SHP77 treated with DMSO at 0.1 percent for 48 hours (cell line): Measurements from ENCODE around the gene NDST3.
"Not testable (repeated sequence)": the region's sequence is repeated elsewhere in the genome, so short reads cannot be mapped to it uniquely, and the experiment has no call there.

Source experiments
- DNase-seq: peaks from one replicate; lab custom pipeline; 2025; lab: John Stamatoyannopoulos, UW

The NDST3 gene

DNA sequence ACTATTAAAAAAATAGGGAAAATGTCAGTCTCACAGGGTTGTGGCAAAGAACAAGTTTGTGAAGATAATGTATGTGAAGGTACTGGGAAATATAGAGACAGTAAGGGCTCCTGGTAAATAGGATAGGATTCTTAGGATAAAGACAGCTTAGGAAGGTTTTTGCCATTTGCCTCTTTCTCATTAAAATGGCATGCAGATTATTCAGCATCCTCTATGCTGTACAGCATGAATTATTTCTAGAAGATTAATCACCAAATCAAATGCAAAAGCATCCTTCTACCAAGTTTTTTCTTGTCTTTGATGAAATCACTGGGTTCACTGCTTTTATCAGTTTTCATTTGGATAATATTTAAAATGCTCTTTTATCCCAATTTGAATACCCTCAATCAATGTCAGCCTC, 142.8 kb downstream of the NDST3 start:
- DNase-seq: no peak

DNA sequence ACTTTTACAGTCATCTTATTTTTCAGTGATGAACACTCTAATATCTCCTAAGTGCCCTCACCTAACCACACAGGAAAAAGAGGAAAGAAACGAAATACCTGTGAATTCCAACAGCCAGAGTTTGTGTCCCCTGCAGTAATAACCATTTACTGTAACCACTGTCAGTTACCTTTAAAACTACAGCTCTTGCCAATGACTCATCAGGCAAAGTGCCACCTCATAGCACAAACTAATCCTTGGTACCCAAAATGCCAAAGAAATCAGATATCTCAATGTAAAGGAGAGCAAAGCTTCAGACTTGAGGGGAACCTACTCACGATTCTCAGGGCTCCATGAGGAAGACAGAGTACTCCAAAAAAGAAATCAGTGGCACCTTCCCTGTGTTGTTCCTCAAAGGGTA, 146.5 kb downstream of the NDST3 start:
- no peak for DNase-seq

DNA sequence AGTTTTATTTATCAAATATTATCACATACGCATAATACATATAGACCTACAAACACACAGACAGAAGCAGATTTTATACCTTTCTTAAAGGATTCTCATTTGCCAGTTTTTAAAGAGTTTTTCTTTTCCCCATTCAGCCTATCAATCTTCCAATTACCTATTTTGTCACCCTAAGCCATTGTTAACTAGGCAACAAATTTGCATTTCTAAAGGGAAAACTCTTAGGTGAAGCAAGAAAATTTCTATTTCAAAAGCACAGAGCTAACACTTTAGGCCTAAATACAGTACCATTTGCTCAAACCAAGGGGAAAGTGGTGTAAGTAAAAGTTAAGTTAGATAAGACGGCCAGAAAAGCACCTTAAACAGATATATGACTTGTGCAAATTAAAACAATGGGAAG, 156.6 kb downstream of the NDST3 start:
- DNase-seq: no peak

DNA sequence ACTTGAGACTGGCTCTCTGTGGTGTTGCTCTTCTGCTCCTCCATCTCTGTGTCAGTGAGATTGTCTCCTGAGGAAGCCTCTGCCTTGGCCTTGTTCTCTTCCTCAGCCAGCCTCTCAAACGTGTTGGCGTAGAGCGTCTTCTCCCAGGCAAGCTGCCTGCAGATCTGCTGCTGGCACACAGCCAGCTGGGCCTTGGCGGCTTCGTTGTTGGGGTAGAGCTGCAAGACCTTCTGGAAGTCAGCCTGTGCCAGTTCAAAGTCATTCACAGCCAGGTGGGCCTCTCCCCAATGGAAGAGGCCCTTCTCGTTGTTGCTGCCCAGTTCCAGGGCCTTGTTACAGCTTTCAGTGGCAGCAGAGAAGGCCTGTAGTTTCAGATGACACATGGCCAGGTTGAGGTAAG, 159.1 kb downstream of the NDST3 start:
- DNase-seq: no peak

DNA sequence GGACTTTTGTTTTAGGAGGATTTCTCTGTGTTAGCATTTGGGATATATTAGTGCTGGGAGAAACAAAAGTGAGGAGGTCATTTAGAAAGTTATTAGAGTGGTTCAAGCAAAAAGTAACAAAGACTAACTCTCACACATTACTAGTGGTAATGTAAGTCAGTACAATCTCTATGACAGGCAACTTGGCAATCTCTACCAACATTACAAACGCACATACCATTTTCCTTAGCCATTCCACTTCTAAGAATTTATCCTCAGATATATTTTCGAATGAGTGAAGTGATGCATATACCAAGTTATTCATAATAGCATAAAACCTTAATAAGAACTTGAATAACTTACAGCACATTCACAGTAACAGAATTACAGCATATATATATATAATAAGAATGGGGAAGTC, 172.3 kb downstream of the NDST3 start:
- no peak for DNase-seq

DNA sequence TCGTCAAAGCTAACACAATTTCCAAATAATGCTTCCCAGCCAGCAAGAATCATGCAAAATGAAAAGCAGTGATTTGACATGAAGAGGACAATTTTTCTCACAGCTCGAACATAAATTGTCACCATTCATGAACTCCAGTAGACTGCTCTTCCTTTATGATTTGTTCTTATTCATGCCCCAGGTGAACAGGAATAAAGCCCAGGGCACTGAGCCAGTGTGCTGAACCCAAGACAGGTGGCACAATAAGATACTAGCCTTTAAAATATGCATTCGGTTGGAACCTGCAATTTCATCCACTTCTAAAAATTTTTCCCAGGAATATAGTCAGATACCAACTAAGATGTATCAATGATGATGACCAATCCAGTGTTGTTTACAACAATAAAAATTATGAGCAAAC, 178.8 kb downstream of the NDST3 start:
- DNase-seq: no peak

DNA sequence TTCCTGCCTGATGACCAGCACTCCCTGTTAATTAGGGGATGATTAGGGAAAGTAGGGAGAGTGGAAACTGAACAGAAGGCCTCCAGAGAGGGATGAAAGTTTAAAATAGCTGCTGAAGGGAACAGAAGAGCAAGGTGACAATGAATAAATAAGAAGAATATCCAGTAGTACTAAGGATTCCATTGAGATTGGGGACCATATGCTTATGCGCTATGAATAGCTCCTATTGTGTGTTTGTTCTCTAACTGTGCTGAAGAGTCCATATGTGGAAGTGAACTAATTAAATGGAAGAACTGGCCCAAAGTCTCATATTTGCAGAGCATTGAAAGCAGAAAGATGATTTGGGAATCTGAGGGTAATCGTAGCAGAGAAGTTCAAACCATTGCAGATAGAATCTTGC, 181.5 kb downstream of the NDST3 start:
- no peak for DNase-seq

DNA sequence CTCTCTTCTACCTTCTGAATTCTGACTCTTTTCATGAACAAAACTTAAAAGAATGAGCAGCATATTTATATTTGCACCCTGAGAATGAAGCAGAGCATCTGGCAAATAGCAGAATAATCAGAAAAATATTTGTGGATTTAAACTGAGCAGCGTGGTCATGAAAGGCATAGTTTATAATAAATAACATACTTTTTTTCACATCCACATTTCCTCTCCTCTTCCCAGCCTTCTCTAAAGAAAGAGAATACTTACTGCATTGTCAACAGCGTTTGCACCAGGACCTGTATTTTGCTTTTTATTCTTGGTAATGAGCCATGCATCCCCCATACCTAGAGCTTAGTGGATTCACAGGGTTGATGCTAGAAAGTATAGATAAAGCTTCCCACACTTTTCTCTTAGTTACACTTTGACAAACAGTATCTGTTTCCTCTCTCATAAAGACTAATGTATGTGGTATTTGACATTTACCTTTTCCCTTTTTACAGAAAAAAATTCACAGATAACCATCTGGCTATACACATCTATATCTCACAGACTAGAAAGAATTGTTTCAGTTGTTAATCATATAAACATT, 187.0 kb downstream of the NDST3 start:
- no peak for DNase-seq

DNA sequence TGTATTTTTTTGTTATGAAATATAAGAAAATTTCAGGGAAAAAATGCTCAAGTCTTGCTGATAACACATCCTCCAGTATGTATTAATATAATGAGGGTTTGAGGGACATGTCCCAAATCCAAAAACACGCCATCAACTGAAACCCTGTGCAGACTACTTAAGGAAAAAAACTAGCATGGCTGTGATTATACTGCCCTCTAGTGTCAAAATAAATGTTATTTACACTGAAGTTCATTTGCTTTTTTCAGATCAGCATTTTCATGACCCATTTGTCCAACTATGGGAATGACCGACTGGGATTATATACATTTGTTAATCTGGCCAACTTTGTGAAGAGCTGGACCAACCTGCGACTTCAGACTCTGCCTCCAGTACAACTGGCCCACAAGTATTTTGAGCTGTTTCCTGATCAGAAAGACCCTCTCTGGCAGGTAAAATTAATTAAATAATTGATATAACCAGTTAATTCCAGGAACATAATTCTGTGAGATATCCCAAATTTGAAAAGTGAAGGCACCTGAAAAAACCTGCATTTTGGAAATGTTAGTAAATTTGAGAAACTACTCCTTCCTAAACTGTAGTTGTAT, 190.1 kb downstream of the NDST3 start:
- DNase-seq: no peak

DNA sequence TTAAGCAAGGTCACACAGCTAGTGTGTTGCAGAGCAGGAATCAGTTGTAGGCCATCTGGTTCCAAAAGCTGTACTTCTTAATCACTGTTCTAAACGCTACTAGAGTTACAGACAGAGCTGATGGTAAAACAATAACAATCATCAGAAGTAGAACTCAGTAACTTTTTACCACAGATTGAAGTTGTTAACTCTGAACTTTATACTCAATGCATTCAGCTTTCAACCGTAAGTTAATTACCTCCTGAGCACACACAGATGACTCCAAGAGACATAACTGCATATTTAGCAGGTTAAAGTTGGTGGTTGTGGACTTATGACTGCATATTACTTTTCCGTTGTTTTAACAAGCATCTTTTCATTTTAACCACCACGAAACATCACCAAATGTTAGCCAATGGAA, 191.2 kb downstream of the NDST3 start:
- no peak for DNase-seq

DNA sequence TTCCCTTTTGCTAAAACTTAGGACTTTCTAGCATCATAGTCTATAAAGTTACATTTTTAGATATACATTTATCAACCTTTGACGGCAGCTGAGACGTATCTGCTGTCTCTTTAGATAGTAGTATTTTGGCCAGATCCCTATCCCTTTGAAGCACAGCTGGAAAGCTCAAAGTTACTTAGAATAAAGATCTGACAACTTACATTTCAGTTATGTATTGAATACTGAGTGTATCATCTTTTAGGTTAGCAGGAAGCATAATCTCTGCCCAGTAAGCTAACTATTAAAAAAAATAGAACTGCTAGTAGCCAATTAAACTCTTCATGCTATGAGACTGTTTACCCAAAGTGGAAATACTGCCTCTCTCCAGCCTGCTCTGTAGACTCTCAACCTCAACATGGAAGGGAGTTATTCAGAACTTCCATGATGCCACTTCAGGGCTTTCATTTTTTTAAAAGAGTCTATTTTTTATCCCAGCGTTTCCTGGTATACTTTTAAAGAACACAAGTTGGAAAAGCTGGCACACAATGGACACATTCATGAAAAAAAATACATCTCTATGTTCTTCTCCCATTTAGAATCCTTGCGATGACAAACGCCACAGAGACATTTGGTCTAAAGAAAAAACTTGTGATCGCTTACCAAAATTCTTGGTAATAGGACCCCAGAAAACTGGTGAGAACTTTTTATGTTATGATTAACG, 192.2 kb downstream of the NDST3 start:
- no peak for DNase-seq

DNA sequence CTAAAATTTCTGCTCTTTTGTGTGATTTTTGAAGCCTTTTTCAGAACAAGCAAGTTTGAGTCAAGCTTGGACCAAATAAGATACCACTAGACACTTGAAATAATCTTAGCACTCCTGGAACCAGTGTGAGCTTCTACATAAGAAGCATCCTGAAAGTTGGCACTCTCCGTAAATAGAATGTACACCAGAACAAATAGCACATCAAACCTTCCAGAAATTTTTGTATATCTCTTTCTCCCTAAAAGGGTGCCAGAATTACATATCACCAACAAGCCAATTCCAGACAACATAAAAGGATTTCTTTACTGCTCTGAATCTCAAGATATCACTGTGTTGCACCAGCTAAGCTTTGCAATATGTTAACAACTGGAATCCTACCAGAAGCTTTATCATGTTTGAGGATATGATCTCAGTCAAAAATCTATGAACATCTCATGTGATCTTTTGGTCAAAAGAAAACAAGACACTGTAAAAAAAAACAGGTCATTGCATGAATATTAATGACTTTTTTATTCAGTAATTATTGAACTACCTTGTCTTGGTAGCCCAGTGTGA, 201.4 kb downstream of the NDST3 start:
- DNase-seq: no peak

DNA sequence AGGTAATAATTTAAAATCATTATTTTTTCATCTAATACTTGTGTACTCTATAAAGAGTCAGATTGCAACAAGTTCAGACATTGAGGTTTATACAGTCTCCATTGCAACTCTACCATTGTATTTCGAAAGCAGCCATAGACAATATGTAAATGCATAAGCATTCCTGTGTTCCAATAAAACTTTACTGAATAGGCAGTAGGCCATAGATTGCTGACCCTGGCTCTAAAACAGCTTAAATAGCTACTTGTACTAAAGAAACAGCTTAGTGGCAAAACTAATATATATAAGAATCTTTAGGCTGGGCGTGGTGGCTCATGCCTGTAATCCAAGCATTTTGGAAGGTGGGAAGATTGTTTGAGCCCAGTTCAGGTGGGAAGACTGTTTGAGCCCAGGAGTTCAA, 203.2 kb downstream of the NDST3 start:
- no peak for DNase-seq

DNA sequence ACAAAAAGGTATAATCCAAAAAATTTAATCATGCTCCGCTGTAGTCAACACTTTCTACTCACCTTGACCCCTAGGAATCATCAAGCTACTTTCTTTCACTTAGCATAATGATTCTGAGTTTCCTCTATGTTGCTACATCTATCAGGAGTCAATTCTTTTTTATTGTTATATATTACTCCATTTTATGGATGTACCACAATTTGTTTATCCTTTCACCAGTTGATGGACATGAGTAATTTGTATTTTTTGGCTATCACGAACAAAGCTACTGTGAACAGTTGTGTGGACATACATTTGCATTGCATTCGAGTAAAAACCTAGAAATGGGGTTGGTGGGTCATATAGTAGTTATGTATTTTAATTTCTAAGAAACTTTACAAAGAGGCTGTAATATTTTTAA, 215.6 kb downstream of the NDST3 start:
- DNase-seq: no peak

DNA sequence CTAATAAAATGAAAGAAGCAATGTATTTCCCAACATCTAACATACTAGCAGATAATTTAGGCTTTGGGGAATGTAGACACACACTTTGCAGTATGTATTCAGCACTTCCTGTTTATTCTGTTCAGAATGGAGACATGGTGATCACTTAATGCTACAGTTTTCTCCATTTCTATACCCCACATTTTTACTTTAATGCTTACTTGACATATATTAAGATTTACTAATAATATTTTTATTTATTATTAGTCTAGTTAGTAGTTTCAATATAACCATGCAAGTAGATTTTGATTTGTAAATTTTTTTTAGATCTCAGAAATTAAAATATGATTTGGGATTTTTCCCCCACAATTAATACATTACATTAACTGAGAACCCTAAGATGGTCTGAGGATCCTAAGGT, 220.1 kb downstream of the NDST3 start:
- no peak for DNase-seq

DNA sequence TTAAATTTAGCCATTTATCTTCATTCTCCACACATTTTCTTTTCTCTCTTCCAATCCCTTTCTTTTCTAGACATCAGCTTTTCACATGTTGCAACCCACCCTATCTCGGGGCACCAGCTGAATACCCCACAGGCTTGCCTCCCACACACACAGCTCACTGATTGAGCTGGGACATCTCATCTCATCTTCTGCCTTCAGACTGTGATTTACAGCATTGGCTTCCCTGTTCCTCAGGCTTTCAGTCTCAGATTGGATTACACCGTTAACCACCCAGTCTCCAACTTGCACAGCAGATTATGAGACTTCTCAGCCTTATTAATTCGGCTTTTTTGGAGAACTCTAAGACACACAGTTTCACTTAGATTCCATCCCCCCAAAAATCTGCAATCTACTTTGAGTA, 224.8 kb downstream of the NDST3 start:
- no peak for DNase-seq

DNA sequence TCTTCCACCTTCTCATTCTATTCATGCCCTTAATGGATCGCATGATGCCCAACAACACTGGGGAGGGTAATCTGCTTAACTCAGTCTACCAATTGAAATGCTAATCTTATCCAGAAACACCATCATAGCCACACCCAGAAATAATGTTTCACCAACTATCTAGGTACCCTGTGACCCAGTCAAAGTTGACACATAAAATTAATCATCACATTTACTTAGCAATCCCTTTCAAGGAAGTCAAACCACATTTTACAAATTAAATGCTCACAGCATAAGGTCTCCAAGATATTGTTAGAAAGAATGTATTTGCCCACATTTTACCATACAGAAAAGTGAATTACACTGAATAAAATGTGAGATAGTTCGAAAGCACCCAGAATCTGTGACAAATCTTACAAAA, 226.0 kb downstream of the NDST3 start:
- no peak for DNase-seq

DNA sequence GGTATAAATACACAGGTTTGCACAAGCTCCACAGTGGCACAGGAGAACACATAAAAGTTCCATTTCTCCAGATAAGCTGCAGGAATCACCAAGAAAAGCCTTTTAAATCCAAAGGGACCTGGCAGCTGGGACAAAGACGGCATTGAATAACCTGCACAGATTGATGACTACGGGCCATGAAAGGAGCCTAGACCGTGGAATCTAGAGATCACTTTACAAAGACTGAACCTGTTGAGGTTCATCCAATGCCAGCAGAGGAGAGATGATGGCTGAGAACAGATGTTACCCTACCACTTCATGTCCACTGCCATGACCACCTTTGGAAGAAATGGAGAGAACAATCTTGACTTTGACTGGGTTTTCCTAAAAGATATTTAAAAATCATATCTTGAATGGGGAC, 229.8 kb downstream of the NDST3 start:
- DNase-seq: no peak

DNA sequence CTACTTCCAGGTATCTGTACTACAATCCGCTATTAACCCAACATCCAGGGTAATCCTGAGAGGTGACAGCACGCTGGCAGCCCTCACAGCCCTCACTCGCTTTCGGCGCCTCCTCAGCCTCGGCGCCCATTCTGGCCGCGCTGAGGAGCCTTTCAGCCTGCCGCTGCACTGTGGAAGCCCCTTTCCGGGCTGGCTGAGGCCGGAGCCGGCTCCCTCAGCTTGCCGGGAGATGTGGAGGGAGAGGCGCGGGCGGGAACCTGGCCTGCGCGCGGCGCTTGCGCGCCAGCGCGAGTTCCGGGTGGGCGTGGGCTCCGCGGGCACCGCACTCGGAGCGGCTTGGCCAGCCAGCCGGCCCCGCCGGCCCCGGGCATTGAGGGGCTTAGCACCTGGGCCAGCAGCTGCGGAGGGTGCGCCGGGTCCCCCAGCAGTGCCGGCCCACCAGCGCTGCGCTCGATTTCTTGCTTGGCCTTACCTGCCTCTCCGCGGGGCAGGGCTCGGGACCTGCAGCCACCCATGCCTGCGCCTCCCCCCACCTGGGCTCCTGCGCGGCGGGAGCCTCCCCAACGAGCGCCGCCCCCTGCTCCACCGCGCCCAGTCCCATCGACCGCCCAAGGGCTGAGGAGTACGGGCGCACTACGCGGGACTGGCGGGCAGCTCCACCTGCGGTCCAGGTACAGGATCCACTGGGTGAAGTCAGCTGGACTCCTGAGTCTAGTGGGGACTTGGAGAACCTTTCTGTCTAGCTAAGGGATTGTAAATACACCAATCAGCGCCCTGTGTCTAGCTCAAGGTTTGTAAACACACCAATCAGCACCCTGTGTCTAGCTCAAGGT, 231.2 kb downstream of the NDST3 start:
- DNase-seq: no peak

DNA sequence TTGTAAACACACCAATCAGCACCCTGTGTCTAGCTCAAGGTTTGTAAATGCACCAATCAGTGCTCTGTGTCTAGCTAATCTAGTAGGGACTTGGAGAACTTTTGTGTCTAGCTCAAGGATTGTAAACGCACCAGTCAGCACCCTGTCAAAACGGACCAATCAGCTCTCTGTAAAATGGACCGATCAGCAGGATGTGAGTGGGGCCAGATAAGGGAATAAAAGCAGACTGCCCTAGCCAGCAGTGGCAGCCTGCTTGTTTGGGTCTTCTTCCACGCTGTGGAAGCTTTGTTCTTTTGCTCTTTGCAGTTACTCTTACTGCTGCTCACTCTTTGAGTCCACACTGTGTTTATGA, 231.8 kb downstream of the NDST3 start:
- DNase-seq: not testable (repeated sequence)

DNA sequence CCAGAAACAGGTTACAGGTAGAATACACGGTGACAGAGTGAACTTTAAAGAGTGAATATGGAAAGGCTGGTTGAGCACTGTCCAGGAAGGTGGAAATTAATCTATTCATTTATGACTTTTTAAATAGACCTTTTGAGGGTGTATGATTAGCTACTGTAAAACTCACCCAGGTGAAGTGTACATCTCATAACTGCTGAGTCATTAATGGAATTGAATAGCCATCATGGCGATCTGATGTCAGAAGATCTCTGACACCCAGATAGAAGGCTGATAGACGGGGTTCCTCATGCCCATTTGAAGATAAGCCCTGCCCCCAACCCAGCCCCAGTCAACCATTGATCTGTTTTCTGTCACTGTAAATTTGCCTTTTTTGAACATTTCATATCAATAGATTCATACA, 234.5 kb downstream of the NDST3 start:
- no peak for DNase-seq

DNA sequence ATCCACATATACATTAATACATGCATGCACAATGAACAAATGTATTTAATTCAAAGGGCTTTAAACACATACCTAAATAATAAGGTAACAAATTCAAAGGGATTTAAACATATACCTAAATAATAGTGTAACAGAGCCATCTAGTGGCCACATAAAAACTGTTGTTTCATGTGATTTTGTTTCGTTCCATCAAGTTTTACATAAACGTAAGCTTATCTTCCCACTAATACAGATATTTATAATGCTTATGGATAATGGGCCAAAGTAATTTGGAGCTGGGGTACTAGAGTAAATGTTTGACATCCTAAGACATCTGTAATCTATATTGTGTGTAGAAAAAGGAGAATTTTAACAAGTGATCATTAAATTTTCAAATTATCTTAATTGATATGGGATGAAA, 236.2 kb downstream of the NDST3 start:
- no peak for DNase-seq

DNA sequence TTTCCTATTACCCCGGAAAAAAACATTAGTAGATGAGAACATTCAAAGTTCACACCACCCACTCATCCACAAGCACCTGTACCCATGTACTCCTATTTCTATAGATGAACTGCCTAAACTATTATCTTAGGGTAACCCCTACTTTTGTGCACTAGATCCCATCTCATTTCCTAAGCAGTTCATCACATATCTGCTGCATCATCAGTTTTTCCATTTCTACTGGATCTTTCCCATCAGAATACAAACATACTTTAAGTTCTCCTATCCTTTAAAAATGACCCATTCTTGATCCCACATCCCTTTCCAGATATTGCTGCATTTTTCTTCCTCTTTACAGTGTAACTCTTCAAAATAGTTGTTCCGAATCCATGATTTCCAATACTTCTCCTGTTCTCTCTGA, 237.5 kb downstream of the NDST3 start:
- DNase-seq: no peak
